HT-29 (cell line): ENCODE data around the gene WASL. TPM values are rescaled to one million over a fixed set of nuclear protein-coding genes. Genes with fewer than 3 reads are reported as not detected.
"Not testable (repeated sequence)": the region's sequence is repeated elsewhere in the genome, so short reads cannot be mapped to it uniquely, and the experiment has no call there.

Source experiments
- DNase-seq: peaks from one replicate; pipeline ENCODE4 v3.0.0-alpha.2; 2015; ENCODE audit warnings: low spot score
- total RNA-seq: library from RNA; depleted of rRNA; stranded (reverse); fragments of >200 nt; shearing (Covaris generic); gene quantifications from 2 replicates; pipeline ENCODE4 v1.2.3, GENCODE V29; 2014

Gene WASL
- total RNA-seq, 1 experiment from 2014 or later: 9.7 TPM

- DNase-seq: no peak
Observed at GRCh38 chr7:123734498-123734897, 14.3 kb downstream of the WASL start.

GRCh38 chr7:123732413-123733091 lies 16.3 kb downstream of the WASL start:
- no peak for DNase-seq

- DNase-seq: no peak
Observed at GRCh38 chr7:123729218-123729578, 19.6 kb downstream of the WASL start.

GRCh38 chr7:123727071-123727837 lies 21.5 kb downstream of the WASL start:
- DNase-seq: no peak

- DNase-seq: no peak
Observed at GRCh38 chr7:123725586-123726171, 23.1 kb downstream of the WASL start.

GRCh38 chr7:123724817-123725253 lies 24.0 kb downstream of the WASL start:
- DNase-seq: no peak

- no peak for DNase-seq
Observed at GRCh38 chr7:123723913-123724312, 24.9 kb downstream of the WASL start.

- DNase-seq: not testable (repeated sequence)
Observed at GRCh38 chr7:123720527-123720926, 28.3 kb downstream of the WASL start.

- DNase-seq: no peak
Observed at GRCh38 chr7:123719197-123719721, 29.5 kb downstream of the WASL start.

GRCh38 chr7:123718773-123719172 lies 30.0 kb downstream of the WASL start:
- no peak for DNase-seq

GRCh38 chr7:123717689-123718088 lies 31.1 kb downstream of the WASL start:
- DNase-seq: no peak

GRCh38 chr7:123716877-123717276 lies 31.9 kb downstream of the WASL start:
- DNase-seq: no peak

GRCh38 chr7:123715799-123716198 lies 33.0 kb downstream of the WASL start:
- DNase-seq: no peak

- DNase-seq: no peak
Observed at GRCh38 chr7:123715198-123715597, 33.6 kb downstream of the WASL start.

GRCh38 chr7:123714296-123715080 lies 34.3 kb downstream of the WASL start:
- no peak for DNase-seq

- no peak for DNase-seq
Observed at GRCh38 chr7:123712619-123713018, 36.2 kb downstream of the WASL start.

GRCh38 chr7:123711832-123712293 lies 36.9 kb downstream of the WASL start:
- DNase-seq: no peak

- no peak for DNase-seq
Observed at GRCh38 chr7:123710683-123711082, 38.1 kb downstream of the WASL start.

GRCh38 chr7:123709525-123709924 lies 39.3 kb downstream of the WASL start:
- no peak for DNase-seq

GRCh38 chr7:123705211-123705901 lies 43.4 kb downstream of the WASL start:
- no peak for DNase-seq
